ENCODE results near the gene LDB3.

DNA sequence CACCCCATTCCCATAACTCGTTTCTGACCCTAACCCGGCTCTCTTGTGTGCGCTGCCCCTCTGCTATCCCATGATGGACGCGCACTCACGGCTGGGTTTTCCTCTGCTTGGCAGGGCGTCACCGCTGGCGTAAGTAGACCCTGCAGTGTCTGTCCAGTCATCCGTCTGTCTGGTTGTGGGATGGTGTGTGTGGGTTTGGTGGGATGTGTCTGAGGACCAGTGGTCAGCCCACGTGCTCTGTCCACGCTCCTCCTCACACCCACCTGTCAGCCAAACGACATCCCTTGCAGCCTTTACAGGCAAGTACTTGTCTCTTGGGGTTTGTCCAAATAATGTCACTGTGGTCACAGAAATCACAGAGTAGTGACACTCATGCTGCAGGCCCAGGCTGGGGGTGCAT, 20.8 kb downstream of the LDB3 start:
- TF ChIP-seq, protein P1, sequence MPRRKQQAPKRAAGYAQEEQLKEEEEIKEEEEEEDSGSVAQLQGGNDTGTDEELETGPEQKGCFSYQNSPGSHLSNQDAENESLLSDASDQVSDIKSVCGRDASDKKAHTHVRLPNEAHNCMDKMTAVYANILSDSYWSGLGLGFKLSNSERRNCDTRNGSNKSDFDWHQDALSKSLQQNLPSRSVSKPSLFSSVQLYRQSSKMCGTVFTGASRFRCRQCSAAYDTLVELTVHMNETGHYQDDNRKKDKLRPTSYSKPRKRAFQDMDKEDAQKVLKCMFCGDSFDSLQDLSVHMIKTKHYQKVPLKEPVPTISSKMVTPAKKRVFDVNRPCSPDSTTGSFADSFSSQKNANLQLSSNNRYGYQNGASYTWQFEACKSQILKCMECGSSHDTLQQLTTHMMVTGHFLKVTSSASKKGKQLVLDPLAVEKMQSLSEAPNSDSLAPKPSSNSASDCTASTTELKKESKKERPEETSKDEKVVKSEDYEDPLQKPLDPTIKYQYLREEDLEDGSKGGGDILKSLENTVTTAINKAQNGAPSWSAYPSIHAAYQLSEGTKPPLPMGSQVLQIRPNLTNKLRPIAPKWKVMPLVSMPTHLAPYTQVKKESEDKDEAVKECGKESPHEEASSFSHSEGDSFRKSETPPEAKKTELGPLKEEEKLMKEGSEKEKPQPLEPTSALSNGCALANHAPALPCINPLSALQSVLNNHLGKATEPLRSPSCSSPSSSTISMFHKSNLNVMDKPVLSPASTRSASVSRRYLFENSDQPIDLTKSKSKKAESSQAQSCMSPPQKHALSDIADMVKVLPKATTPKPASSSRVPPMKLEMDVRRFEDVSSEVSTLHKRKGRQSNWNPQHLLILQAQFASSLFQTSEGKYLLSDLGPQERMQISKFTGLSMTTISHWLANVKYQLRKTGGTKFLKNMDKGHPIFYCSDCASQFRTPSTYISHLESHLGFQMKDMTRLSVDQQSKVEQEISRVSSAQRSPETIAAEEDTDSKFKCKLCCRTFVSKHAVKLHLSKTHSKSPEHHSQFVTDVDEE (CRISPR knock-in tag; IDR thresholded peaks at IDR 0.05), result no peak
- TF ChIP-seq ZNF70 (CRISPR knock-in tag; IDR thresholded peaks at IDR 0.05) (no peak), RARB (CRISPR knock-in tag; IDR thresholded peaks at IDR 0.05) (no peak), TOX (CRISPR knock-in tag; IDR thresholded peaks at IDR 0.05; ENCODE audit: borderline replicate concordance) (no peak), TCF4 (CRISPR knock-in tag; IDR thresholded peaks at IDR 0.05; ENCODE audit: borderline replicate concordance) (no peak), ESRRG (CRISPR knock-in tag; IDR thresholded peaks at IDR 0.05) (no peak), ZFP3 (CRISPR knock-in tag; IDR thresholded peaks at IDR 0.05) (no peak), PPARA (CRISPR knock-in tag; IDR thresholded peaks at IDR 0.05; ENCODE audit: borderline replicate concordance) (no peak), BACH2 (CRISPR knock-in tag; IDR thresholded peaks at IDR 0.05; ENCODE audit: borderline replicate concordance) (no peak)
- TF ChIP-seq, protein P2, sequence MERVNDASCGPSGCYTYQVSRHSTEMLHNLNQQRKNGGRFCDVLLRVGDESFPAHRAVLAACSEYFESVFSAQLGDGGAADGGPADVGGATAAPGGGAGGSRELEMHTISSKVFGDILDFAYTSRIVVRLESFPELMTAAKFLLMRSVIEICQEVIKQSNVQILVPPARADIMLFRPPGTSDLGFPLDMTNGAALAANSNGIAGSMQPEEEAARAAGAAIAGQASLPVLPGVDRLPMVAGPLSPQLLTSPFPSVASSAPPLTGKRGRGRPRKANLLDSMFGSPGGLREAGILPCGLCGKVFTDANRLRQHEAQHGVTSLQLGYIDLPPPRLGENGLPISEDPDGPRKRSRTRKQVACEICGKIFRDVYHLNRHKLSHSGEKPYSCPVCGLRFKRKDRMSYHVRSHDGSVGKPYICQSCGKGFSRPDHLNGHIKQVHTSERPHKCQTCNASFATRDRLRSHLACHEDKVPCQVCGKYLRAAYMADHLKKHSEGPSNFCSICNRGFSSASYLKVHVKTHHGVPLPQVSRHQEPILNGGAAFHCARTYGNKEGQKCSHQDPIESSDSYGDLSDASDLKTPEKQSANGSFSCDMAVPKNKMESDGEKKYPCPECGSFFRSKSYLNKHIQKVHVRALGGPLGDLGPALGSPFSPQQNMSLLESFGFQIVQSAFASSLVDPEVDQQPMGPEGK (CRISPR knock-in tag; IDR thresholded peaks at IDR 0.05; ENCODE audit: borderline replicate concordance), result no peak
- TF ChIP-seq, protein P3, sequence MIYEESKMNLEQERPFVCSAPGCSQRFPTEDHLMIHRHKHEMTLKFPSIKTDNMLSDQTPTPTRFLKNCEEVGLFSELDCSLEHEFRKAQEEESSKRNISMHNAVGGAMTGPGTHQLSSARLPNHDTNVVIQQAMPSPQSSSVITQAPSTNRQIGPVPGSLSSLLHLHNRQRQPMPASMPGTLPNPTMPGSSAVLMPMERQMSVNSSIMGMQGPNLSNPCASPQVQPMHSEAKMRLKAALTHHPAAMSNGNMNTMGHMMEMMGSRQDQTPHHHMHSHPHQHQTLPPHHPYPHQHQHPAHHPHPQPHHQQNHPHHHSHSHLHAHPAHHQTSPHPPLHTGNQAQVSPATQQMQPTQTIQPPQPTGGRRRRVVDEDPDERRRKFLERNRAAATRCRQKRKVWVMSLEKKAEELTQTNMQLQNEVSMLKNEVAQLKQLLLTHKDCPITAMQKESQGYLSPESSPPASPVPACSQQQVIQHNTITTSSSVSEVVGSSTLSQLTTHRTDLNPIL (CRISPR knock-in tag; IDR thresholded peaks at IDR 0.05; ENCODE audit: low read depth), result no peak
